GM12878 (cell line): ENCODE data around the gene FKBP8.

ENCODE experiments used
- ATF3 ChIP-seq: IDR thresholded peaks from 2 replicates; pipeline ENCODE4 v1.6.1; 2011; ENCODE audit warnings: low read depth, mild to moderate bottlenecking, low read length, moderate library complexity, borderline replicate concordance; ENCODE audit errors: extremely low read depth
- CTCF ChIP-seq, 3 experiments: IDR thresholded peaks in 2 of 3; conservative IDR thresholded peaks in 1 of 3; 2 replicates each; pipeline ENCODE4 v1.5.1; 2011; ENCODE audit warnings: low read depth in 3 of 3, low read length in 3 of 3, mild to moderate bottlenecking in 3 of 3, control low read depth in 2 of 3, moderate library complexity in 2 of 3, inconsistent platforms in 1 of 3, mixed read lengths in 1 of 3; ENCODE audit not compliant: control insufficient read depth in 2 of 3, insufficient read depth in 1 of 3; ENCODE audit errors: extremely low read depth in 1 of 3
- EZH2 ChIP-seq: IDR thresholded peaks from 2 replicates; pipeline ENCODE4 v1.6.1; 2012; ENCODE audit warnings: low read depth, mild to moderate bottlenecking, control low read depth, inconsistent platforms, low read length, borderline replicate concordance; ENCODE audit not compliant: control insufficient read depth
- FOXK2 ChIP-seq: fragments of 450-650 bp; IDR thresholded peaks from 2 replicates; pipeline ENCODE4 v1.6.1; 2017; ENCODE audit warnings: mild to moderate bottlenecking, moderate library complexity
- JUNB ChIP-seq: IDR thresholded peaks from 2 replicates; pipeline ENCODE4 v1.6.1; 2016; ENCODE audit warnings: antibody characterized with exemption, mild to moderate bottlenecking
- KLF5 ChIP-seq: fragments of 450-650 bp; IDR thresholded peaks from 2 replicates; pipeline ENCODE4 v1.6.1; 2014; ENCODE audit warnings: mild to moderate bottlenecking; ENCODE audit not compliant: partially characterized antibody
- POLR2AphosphoS5 ChIP-seq: IDR thresholded peaks from 2 replicates; pipeline ENCODE4 v1.6.1; 2011; ENCODE audit warnings: mild to moderate bottlenecking, low read length, inconsistent platforms
- RCOR1 ChIP-seq: conservative IDR thresholded peaks from 2 replicates; pipeline ENCODE4 v1.6.1; 2012; ENCODE audit warnings: low read depth, low read length, improper control_type of control experiment

GRCh38 chr19:18571564-18572344 lies 28.4 kb upstream of the FKBP8 start, which contains the start of gene UBA52:
- no peak for TF ChIP-seq CTCF (IDR thresholded peaks at IDR 0.05 in 2 of 3, conservative IDR thresholded peaks at IDR 0.05 in 1 of 3; ENCODE audit: control insufficient read depth in 2 of 3, extremely low read depth in 1 of 3, insufficient read depth in 1 of 3, low read depth in 3 of 3, low read length in 3 of 3)
- no peak for TF ChIP-seq EZH2
- TF ChIP-seq POLR2AphosphoS5: peak; percentile 98
- no peak for TF ChIP-seq KLF5
- peak; percentile 77; the same call in 1 of the 2 replicates for TF ChIP-seq ATF3
- TF ChIP-seq JUNB: no peak
- TF ChIP-seq FOXK2: peak; percentile 43; the same call in 1 of the 2 replicates
- 0 out of 2 replicates have a peak, but pooled peaks have one; percentile 55 for TF ChIP-seq RCOR1
